DMS79 (cell line): ENCODE measurements around the gene LHFPL2.

ENCODE experiments used
- DNase-seq: peaks from one replicate; lab custom pipeline; 2025; lab: John Stamatoyannopoulos, UW

The LHFPL2 gene

DNA sequence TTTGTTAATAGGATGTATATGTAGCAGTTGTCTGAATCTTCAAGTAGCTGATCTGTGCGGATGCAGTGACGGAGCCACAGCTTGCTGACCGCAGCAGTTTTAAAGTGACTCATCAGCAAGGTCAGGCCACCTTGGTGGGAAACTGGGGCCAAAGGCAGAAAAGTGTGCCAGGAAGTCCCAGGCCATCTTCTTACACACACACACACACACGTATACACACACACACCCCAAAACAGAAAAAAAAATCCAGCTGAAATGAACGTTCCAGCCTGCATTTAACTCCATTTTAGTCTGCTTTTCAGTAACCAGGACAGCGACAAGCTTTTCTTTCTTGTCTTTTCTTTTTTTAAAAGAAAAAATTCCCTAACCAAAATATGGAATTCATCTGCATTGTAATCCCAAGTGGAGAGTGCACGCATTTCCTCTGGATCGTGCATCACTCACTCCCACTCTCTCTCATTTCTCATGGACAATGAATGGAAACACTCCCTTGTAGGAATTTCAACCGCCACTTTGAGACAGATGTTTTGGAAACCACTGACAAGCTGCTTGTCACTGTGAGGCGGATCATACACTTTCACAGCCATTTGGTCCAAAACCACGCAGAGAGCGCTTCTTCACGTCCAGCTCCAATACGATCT is 103.9 kb downstream of the LHFPL2 start:
- DNase-seq: no peak

DNA sequence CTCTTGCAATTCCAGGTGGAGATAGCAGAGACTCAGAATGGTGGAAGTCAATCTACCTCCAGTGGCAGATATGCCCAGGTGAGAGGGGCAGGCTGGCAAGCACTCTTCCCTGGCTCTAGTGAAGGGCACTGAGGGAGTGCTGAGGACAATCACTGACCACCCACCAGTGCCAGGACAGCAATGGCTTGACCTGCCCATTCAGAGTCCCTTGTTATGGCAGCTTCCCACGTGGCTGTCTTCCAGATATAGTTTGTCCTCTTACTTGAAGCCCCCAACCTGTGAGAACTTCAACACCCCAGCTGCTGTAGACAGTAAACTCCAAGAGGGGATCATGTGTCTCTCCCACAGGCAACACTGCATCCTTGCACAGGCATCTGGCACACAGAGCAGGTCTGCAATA is 104.7 kb downstream of the LHFPL2 start:
- no peak for DNase-seq

DNA sequence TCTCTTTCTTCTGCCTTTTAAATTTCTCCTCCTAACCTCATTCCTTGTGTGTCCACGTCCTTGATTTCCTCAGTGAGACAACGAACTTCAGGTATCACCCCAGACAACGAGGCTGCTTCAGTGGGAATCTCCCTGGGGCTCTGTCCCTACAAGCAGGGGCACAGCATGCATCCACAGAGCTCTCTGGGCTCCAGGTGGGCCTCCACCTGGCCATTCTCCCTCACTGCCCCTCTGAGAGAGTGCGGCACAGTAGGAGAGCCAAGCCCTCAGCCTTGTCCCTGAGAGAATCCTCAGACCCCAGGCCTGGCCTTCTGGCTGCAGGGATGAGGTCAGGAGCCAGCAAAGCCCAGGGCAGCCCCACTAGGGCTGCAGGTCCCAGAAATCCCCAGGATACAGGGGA is 105.3 kb downstream of the LHFPL2 start:
- DNase-seq: no peak

DNA sequence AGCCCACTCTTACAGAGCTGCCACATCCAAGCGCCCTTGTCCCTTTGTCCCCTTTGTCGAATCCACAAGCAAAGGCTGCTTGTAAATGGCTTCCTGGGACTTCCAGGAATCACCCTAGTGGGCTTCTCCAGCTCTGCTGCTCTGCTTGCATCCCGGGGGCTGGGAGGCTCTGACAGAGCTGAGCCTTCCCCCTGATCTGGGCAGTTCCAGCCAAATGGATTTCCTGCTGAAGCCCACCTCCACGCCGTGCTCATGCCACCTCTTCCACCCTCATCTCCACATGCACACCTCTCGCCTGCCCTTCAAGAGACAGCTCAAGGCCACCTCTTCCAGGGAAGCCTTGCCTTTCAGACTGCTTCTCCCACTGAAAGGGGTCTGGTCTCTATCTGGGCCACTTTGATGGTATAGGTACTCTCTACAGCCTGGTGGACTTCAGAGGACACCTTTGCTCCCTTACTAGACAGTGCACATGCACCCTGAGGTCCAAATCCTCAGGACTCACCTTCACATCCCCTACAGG is 106.2 kb downstream of the LHFPL2 start:
- no peak for DNase-seq

DNA sequence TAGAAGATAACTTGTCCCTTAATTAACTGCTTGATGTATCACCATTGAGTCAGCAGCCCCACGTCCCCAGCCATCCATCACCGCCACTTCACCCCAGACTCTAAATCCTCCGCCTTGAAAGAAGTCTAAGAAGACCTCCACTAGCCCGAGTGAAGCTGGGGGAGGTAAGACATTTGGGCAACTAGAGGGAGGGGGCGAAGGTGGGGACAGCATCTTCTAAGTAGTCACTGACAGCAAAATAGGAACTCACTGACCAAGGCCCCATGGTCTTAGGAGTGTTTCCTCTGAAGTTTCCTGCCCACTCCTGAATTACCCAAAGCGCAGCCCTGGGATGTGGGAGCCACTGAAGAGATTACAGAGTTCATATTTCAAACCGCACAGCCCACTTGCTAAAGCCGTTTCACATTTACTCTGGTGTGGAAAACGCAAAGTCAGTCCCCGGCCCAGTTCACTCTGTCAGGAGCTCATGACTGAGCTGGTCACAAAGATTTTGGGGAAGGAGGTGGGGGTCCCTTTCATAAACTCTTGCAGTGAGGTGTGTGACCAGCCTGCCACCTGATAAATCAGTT is 107.4 kb downstream of the LHFPL2 start:
- DNase-seq: no peak

DNA sequence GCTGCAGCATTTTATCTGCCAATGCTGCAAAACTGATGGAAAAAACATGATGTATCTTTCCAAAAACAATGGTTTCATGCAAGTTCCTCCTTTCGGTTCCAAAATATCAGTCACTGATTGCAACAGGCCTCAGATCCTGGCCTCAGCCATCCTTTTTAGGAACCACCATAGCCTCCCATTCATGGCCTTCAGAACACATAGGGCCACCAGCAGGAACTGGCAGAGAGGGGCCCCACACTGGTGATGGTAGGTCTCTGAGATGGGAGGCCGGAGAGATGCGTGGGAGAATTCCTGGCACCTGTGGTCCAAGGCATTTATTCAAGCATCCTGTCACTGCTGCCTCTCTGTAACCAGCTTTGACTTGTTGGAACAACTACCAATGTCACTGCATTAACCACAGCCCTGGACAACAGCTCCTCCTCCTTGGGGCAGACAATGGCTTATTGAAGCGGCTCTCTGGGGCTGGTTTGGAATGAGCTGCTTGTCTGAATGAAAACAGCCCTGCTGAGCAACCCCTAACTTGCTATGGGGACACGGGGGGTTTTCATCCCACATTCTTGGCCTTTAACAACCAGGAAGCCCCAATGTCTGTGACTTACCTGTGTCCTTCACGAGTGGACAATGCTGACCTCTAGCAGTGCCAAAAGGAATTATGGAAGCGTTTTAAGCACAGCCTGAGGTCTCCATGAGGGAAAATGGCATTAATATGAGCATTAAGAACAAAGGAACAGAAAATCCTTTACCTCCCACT is 108.1 kb downstream of the LHFPL2 start:
- no peak for DNase-seq

DNA sequence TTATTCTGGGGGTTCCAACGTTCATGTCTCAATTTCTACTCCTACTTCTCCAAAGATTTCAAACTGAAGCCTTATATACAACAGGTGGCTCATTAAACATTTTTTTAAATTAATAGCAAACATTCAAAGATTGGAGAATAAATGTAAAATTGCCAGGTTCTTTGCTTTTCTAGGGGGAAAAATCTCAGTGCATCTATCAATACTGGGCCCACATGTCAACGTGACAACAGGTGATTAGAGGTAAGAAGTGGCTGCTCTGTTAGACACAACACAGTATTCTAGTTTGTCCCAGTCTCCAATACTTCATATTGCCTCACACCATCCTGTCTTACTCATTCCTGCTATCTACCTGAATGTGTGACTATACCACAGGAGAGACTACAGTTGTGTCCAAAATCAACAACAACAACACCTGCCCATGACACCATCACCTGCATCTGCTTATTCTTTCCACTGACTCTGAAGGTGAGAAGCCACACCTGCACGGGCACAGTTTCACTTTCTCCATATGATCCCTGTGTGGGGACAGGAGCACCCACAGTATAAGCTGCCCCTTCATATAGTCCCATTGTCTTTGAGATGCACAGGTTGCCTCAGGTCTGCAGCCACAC is 110.2 kb downstream of the LHFPL2 start:
- DNase-seq: no peak

DNA sequence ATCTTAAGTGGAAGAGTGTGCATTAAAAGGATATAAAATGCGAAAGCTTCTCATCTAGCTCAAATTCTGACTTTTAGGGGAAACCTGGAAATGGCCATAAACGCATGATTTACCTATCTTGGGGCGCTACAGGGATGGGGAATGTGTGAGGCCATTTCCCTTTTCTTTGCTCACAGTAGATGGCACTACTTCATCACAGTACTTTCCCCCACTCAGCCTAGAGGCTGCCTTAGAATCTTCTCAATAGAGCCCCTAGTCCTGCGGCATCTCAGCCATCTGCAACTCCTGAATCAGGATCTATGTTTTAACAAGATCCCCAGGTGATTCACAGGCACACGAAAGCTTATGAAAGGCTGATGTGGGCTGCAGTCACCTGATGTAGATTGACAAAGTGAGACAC is 110.8 kb downstream of the LHFPL2 start:
- DNase-seq: no peak

DNA sequence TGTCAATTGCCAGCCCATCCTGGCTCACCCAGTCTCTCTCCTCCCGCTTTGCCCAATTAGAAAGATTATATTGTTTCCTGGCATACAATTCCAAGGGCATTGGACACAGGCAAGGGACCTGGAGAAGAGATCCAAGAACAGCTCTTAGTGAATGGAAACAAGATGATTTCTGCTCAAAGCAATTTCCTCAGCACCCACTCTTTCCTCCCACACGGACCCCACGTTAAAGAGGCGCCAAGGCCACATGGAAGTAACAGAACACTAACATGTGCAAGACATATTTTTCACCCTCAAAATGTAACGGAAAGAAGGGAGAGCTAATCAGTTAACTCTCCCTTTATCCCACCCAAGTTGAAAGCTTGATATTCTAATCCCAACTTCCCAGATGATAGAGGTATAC is 111.2 kb downstream of the LHFPL2 start:
- no peak for DNase-seq

DNA sequence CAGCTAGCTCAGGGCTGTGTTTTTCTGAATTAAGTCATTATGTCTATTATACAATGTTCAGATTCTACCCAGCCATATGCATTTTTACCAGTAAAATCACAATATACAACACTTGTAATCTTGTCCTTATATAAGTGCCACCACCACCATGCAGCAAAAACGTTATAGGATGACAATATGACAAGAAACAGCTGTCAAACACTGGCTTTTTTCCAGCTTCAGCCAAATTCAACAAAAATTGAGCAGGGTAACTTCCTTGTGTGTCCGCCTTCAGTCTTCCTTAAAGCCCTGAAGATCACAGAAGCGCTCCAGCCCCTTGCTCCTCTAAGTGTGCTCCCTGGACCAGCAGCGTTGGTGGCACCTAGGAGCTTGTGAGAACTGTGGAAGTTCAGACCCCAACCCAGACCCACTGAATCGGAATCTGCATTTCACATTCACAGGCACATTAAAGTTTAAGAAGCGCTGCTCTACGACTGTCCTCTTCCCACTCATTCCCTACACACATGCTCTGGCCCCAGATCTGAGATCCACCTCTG is 111.8 kb downstream of the LHFPL2 start:
- DNase-seq: no peak

DNA sequence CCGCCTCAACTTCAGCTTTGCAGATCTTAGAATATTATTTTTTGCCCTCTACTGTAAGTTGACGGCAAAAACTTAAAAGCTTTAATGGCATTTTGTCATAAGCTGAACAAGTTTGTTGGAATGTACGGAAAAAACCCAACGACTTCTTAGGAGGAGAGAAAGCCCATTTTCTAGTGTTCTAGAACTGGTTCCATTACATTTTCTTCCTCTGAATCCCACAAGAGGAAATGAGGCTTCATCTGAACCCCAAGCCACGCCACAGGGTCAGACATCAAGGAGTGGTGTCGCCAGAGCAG is 113.7 kb downstream of the LHFPL2 start:
- no peak for DNase-seq

DNA sequence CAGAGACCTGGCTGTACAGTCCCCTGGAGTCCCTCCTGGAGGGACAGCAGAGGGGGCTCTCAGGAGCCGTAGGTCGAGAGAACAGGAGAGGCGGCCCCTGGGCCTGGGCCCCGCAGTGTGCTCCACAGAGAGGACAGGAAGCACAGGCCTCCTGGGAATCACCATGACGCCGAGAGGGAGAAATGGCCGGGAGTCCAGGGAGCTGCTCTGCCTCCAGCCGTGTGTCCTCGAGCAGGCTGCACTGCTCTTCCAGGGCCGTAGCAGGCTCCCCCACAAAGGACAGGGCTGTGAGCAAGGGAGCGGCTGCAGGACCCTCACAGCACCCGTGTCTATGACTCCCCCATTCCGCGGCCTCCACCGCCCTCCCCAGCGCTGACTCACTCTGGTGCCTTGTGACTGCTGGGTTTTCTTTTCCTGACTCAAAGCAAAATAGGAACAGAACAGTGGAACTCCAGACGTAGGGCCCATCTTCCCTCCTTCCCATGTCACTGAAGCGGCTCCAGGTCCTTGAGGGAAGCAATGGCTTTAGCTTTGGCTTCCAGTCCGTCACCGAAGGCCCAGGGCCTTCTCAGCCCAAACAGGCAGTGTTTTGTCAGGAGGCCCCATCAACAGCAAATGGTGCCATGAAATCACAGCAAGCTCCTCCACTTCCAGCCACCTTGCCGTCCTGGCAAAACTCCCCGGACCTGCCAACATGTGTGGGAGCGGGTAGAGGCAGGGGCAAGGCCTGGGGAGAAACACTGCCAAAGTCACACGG is 114.2 kb downstream of the LHFPL2 start:
- no peak for DNase-seq

DNA sequence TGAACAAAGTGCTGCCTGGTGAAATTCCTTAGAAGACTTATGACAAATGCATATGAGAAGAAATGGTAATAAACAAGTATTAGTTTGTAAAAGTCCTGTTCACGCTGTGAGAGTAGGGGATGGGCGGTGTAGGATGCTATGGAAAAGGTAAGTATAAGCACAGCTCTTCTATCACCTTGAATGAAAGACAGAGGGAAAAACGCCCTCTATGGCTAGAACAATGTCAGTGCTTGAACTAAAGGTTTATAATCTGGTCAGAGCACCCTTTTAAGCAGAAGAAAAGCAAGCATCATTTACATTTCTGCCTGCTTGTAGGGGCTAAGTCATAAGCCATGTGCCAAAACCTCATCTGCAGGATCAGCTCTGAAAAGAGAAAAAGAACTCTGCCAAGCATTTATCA is 115.2 kb downstream of the LHFPL2 start:
- DNase-seq: no peak

DNA sequence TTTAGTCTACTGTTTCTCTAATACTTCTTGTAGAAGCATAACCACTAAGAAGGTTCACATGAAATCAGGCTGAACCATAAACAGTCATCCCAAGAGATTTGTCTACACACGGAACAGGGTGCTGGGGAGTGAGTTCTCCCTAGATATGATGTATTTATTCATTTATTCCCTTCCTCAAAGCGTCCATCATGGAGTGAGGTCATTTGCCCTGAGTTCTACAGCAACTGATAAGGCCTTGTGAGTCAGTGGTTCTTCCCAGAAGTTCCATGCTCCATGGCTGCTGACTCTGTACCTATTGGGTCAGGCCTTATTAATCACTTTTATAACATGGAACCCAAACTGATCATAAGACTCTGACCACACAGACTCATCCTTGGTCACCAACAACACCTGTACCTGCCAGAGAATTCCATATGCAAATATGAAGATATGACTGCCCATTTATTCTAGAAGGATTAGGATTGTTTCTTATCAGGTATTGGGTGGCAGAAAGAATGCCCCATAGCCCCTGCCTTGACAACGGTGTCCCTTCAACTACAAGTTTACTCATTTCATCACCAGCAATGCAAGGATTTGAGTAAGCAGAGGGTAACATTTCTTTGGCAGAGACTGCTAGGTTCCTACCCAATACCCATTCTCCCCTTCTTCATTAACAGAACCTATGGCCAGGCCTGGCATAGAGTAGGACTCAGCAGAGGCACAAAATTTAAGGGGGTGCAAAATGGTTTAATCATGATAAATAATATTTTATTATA is 118.1 kb downstream of the LHFPL2 start:
- no peak for DNase-seq

DNA sequence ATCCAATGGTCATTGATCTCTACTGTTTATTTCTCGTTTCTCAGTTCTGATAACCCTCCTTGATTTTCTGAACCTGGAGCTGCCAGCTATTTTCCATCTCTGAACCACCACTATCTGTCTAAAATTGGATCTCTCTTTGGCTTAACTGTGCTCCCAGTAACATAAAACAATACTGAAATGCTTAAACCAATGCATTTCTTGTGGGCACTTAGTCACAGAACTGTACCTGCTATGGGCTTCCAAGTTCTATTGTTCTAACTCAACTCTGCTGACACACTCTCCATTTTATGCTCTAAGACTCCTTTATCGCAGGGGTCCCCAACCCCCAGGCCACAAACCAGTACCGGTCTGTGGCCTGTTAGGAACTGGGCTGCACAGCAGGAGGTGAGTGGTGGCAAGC is 120.6 kb downstream of the LHFPL2 start:
- no peak for DNase-seq

DNA sequence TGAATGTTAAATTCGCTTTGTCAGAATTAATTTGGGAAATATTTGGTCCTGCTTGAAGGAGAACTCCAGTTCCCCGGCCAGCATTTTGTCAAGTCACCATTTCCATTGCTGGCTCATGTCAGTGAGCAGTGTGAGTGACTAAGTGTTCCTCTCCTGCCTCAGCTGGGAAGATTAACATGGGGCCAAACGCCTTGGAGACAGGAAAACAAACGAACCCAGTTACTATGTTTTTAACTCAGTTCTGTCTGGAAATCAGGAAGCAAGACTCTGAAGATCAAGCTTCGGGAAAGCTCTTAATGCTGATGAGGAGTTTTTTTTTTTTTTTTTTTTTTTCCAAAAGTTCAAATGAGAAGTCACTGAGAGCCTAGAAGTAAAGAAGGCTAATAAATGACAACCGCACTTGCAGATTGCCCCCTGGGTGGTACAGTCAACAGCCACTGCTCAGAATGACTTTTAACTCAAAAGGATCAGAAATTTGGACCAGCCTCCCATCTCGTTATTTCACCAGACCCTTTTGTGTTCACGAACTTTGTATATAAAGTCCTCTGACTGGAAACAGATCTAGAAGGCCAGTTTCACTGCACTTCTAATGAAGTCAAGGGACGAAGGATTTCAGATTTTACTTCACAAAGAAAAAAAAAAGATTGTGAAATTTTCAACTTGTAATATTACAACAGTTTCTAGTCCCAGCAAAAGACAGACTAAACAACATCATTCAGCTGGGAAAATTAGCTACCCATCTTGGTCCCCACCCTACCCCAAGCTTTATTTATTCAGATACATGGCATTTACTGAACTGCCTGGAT is 121.3 kb downstream of the LHFPL2 start:
- DNase-seq: no peak

DNA sequence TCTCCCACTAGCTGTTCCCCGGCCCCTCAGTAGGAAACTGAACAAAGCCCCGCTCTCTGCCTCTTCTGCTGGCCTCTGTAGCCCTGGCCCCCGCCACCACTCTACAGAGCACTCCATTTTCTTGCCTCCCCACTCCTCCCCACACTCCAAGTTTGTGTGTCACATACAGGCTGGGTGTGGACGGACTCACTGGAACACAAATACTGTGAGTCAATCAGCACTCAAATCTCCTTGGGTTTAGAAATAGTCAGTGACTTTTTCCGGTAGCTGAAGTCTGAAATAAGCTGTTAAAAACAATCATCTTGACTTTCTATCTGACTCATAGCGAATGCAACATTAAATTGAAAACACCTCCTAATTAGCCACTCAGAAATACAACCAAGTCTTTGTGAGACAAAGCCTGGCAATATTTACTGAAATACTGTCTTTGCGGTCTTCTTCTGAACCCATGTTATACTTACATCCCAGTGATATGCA is 122.5 kb downstream of the LHFPL2 start:
- DNase-seq: no peak

DNA sequence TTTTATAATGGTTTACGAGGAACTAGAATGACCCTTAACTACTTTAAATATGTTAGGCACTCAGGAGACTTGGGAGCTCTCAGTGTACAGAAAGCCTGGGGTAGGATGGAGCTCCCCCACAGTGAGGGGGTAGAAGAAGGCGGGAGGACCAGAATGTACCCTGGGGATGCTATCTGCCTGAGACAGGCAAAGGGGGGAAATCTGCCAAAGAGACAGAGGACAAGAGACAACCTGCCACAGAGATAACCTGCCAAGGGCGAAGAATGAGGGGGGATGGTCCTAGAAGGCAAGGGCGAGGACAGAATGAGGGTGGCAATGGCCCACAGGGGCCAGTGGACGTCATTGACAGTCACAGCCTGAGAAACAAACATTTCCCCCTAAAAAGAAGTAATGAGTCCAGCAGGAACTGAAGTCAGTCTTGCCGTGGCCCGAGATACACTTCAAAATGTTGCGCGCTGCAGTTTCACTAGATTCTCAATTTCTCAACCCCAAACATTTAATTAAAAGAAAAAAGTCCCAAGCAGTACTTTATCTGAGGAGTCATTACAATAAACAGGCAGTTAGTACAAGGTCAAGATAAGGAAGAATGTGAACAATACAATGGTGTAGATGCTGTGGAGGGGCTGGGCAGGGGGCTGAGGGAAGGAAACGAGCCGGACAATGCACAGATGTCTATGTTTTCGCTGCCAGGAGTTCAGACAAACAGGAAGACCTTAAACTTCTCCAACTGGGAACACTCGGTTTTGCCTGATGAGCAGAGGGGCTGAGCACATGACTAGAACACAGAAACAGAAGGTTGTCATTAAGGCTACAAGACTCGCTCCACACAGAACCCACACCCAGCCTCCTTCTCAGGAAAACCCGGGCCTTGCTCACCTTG is 125.0 kb downstream of the LHFPL2 start:
- DNase-seq: no peak

DNA sequence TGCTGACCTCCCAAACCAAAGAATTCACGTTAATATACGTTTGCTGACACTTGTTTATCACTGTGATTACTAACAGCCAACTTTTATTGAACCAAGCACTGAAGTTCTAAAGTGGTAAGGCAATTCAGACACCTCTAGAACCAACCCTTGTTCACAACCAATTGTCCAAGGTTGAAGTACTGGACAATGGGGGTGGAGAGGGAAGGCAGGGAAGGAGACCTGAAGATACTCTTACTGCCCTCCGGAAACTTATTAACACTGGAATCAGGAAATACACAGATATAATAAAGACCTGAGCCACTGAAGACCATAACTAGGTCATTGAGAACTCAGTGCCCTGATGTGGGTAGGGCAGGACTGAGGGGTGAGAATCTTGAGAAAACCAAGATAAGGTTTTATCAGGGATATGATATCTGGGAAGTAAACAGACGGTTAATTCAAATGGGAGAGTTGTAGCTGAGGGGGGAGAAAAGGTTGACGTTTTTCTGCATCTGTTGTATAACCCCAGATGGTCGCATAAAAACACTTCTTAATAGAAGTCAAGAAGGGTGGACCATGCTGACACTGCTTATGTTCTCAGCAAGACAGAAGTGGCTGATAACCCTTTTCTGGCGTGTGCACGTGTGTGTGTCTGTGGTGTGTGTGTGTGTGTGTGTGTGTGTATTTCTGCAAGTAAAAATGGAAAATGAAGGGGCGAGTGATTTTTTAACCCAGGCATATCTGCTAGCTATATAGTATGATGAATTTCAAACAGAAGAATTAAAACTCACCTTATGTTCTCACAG is 125.9 kb downstream of the LHFPL2 start:
- DNase-seq: no peak
